LNCaP clone FGC (cell line): ENCODE data around the gene GLIS1.
A peak's percentile ranks its signal among the peaks of the same experiment; 100 is the strongest.

Source experiments
- DNase-seq: peaks from one replicate; pipeline ENCODE4 v3.0.0-alpha.2; 2011; ENCODE audit warnings: low read depth
- H3K4me3 ChIP-seq: 2 replicates; pipeline ENCODE4 v1.5.1; 2011; ENCODE audit warnings: mild to moderate bottlenecking, low read depth, low read length, control low read depth
- TF ChIP-seq, protein P1 (sequence below): IDR thresholded peaks from 2 replicates; pipeline ENCODE4 v1.5.1; 2012; ENCODE audit warnings: mild to moderate bottlenecking; ENCODE audit not compliant: control insufficient read depth, insufficient read depth; ENCODE audit errors: extremely low read depth

GLIS1 gene

DNA sequence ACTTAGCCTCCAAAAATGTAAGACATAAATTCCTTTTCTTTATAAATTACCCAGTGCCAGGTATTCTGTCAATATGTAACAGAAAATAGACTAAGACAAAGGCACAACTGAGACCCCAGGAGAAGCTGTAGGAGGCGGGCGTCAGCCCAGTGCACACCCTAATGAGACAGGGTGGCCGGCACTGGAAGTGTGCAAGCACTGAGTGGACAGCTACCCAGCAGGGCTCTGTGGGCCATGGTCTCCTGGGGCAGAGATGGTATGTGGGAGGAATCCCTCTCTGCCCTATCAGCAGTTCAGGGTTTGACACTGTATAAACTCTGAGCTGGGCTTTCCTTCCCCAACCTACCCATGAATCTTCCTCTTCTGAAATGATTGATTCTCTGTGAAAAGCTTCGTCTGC is 139.5 kb downstream of the GLIS1 start:
- no peak overlapping the region for H3K4me3 ChIP-seq
- TF ChIP-seq, protein P1, sequence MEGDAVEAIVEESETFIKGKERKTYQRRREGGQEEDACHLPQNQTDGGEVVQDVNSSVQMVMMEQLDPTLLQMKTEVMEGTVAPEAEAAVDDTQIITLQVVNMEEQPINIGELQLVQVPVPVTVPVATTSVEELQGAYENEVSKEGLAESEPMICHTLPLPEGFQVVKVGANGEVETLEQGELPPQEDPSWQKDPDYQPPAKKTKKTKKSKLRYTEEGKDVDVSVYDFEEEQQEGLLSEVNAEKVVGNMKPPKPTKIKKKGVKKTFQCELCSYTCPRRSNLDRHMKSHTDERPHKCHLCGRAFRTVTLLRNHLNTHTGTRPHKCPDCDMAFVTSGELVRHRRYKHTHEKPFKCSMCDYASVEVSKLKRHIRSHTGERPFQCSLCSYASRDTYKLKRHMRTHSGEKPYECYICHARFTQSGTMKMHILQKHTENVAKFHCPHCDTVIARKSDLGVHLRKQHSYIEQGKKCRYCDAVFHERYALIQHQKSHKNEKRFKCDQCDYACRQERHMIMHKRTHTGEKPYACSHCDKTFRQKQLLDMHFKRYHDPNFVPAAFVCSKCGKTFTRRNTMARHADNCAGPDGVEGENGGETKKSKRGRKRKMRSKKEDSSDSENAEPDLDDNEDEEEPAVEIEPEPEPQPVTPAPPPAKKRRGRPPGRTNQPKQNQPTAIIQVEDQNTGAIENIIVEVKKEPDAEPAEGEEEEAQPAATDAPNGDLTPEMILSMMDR, result no peak
- DNase-seq, result no peak

DNA sequence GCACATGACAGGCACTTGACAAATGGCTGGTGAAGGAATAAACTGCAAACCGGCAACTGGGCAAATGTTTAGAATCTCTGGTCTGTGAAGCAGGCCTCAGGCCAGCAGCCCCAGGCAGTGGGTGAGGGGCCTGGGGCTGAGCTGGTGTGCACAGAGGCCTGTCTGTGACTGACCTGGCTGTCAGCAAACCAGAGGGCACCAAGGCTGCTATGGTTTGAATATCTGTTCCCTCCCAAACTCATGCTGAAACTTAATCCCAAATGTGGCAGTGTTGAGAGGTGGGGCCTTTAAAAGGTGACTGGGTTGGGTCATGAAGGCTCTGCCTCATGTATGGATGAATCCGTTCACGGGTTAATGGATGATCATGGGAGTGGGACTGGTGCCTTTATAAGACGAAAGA is 140.0 kb downstream of the GLIS1 start:
- no peak for DNase-seq
- no peak overlapping the region for H3K4me3 ChIP-seq
- TF ChIP-seq, protein P1, result no peak

DNA sequence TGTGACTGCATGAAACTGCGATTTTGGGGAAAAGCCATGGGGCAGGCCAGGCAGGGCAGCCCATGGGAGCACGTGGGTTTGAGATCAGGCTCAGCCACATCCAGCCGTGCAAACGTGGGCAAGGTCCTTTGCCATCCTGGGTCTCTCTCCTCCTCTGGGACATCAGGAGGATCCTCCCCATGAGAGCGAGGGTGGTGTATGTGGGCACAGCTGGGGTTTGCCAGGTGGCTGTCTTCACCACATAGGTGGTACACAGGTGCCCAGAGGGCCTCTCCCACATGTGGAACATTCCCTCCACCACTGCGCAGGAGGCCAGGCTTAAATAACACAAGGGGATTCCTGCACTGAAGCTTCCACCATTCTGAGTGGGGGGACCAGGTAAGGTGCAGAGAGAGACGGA is 143.1 kb downstream of the GLIS1 start:
- DNase-seq, result no peak
- TF ChIP-seq, protein P1, result no peak
- no peak overlapping the region for H3K4me3 ChIP-seq

DNA sequence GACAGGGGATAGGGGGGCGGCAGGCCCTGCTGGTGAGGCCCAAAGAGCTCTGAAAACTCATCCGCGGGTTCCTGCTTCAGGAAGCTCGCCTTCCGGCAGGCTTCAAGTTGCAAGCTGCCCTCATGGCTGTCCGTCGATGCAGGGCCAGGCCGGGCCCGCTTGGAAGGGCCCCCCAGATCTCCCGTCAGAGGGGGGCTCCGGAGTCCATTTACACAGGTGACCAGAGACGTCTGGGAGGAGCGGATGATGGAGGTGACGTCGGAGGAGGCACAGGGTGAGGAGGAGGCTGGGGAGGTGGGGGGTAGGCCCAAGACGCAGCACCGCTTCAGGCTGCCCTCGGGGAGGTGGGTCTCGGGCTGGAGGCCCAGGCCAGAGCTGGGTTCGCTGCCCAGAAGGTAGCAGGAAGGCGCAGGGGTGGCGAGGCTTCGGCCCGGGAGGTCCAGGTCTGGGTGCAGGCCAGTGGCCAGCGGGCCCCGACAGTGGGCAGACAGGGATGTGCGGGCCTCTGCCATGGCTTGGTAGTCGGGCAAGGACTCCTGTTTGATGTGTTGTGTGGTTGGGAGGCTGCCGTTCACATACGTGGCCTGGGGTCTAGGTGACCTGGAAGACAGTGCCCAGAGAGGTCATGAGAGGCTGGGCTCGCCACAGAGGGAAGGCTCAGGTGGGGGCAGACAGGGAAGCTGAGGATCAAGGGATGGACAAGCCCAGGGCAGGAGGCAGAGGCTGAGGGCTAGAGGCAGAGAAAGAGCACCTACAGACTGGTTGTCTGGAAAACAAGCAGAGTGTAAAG is 144.4 kb downstream of the GLIS1 start:
- H3K4me3 ChIP-seq, result no peak overlapping the region
- no peak for DNase-seq
- TF ChIP-seq, protein P1, result no peak

DNA sequence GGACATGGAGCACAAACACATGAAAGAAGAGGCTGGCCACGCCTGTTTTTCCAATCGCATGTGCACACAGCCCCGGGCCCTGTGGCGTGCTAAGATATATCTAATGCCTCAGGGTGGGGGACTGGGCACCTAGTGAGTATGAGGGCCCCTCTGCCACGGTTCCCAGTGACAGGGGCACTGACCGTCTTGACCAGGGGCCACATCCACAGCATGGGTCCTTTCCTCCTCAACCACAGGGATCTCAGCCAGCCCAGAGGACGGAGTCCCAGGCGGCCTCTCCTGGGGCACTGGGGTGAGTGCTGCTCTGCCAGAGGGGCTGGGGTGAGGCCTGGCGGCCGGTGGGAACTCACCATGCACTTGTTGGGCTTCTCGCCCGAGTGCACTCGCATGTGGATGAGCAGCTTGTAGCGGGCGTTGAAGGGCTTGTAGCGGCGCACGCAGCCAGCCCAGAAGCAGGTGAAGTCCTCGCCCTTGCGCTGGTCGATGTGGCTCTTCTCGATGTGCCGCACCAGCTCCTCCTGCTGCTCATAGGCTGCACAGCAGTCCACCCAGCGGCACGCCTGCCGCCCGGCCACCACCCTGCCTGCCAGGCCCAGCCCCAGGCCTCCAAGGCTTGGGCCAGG is 145.1 kb downstream of the GLIS1 start:
- TF ChIP-seq, protein P1, result peak; percentile 32; the same call in 1 of the 2 replicates
- DNase-seq, result no peak
- no peak overlapping the region for H3K4me3 ChIP-seq

DNA sequence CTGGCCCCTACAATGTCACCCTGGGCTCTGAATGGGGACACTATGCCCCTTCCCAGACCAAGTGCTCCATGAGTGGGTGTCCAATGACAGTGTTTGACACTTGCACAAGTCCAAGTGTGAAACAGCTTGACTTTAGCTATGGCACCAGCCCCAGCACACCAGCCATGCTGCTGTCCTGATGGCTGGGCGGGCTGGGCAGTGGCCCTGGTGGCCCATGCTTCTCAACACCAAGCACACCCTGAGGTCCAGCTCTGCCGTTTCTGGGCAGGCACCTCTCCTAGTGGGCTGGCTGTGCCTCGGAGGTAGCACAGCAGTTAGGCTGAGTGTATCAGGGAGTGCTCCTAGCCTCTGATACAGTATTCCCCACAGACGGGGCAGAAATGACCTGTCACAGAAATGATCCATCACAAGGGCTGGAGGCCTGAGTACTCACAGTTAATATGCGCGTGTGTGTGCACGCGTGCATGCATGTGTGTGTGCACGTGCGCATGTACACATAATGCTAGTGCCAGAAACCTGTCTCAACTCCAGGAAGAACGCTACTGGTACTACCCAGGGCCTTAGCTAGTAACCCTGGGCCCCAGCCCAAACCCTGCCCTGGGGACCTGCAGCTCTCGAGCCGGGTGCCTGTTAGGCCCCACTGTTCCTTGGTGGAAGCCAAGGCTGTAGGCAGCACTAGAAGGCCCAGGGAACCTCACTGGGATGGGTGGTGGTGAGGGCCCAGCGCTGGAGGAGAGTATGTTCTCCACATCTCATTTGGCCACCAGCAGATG is 145.8 kb downstream of the GLIS1 start:
- TF ChIP-seq, protein P1, result no peak
- no peak for DNase-seq
- no peak overlapping the region for H3K4me3 ChIP-seq
